Naive B cell (primary cell): ENCODE results near the gene OR8D1. TPM values are rescaled to one million over a fixed set of nuclear protein-coding genes. Genes with fewer than 3 reads are reported as not detected.
A peak's percentile ranks its signal among the peaks of the same experiment; 100 is the strongest.
"Not testable (repeated sequence)": the region's sequence is repeated elsewhere in the genome, so short reads cannot be mapped to it uniquely, and the experiment has no call there.

Source experiments
- ATAC-seq, 2 donors: fragments of 150-1000 bp; cut with Tn5 transposase; 2 replicates each; pipeline ENCODE4 v1.10.0; 2021; ENCODE audit warnings: low read depth in 2 of 2, mild to moderate bottlenecking in 2 of 2, moderate library complexity in 2 of 2
- DNase-seq: peaks from one replicate; pipeline ENCODE4 v3.0.0; 2022
- H3K27ac Mint-ChIP-seq, 6 donors: one replicate each; pipeline ENCODE4 v1.8.0; 2020 to 2022; ENCODE audit warnings: mild to moderate bottlenecking in 6 of 6, mixed read lengths in 6 of 6, moderate library complexity in 5 of 6, inconsistent platforms in 2 of 6
- H3K27me3 Mint-ChIP-seq, 3 donors: one replicate each; pipeline ENCODE4 v1.8.0; 2021 to 2022; ENCODE audit warnings: mixed read lengths in 3 of 3, mild to moderate bottlenecking in 1 of 3
- H3K36me3 Mint-ChIP-seq, 2 donors: one replicate each; pipeline ENCODE4 v1.8.0; 2020 to 2022; ENCODE audit warnings: mixed read lengths in 2 of 2, inconsistent platforms in 1 of 2, mild to moderate bottlenecking in 1 of 2
- H3K4me1 Mint-ChIP-seq, 3 donors: one replicate each; pipeline ENCODE4 v1.8.0; 2020 to 2022; ENCODE audit warnings: mixed read lengths in 3 of 3, inconsistent platforms in 1 of 3, mild to moderate bottlenecking in 1 of 3, moderate library complexity in 1 of 3
- H3K4me3 Mint-ChIP-seq, 8 donors: one replicate each; pipeline ENCODE4 v1.8.0; 2020 to 2022; ENCODE audit warnings: mild to moderate bottlenecking in 8 of 8, mixed read lengths in 8 of 8, moderate library complexity in 8 of 8, inconsistent platforms in 2 of 8
- H3K9me3 Mint-ChIP-seq, 7 donors: one replicate each; pipeline ENCODE4 v1.8.0; 2020 to 2022; ENCODE audit warnings: mixed read lengths in 7 of 7, mild to moderate bottlenecking in 5 of 7, inconsistent platforms in 2 of 7, moderate library complexity in 1 of 7
- polyA plus RNA-seq, 6 donors: library from polyadenylated mRNA; unstranded; fragments of 300-500 nt; fragmentation: Illumina TruSeq; gene quantifications; one replicate each; pipeline ENCODE4 v1.2.3, GENCODE V29; 2021; ENCODE audit warnings: low read depth in 6 of 6

OR8D1 gene
- polyA plus RNA-seq, 6 donors from 2014 or later: not detected

GRCh38 chr11:124276081-124276480, 37.7 kb downstream of the OR8D1 start:
- Mint-ChIP-seq H3K27me3 (peaks cover 0 to 14% (median 8%) of the 10 kb centered on the region in 3 donors), H3K9me3 (peaks cover 0 to 7% (median 6%) of the 10 kb centered on the region in 7 donors), H3K4me1 (no peaks in the 10 kb centered on the region), H3K36me3 (no peaks in the 10 kb centered on the region), H3K27ac (no peak overlapping the region), H3K4me3 (no peak overlapping the region)
- ATAC-seq (no peak), DNase-seq (no peak)

GRCh38 chr11:124274000-124274399, 39.7 kb downstream of the OR8D1 start:
- ATAC-seq (no peak), DNase-seq (no peak)
- no peaks in the 10 kb centered on the region for H3K36me3 Mint-ChIP-seq
- no peaks in the 10 kb centered on the region for H3K4me1 Mint-ChIP-seq
- H3K9me3 Mint-ChIP-seq: no peaks in the 10 kb centered on the region
- H3K27me3 Mint-ChIP-seq: peaks cover 0 to 20% (median 14%) of the 10 kb centered on the region in 3 donors
- H3K27ac Mint-ChIP-seq: no peak overlapping the region
- no peak overlapping the region for H3K4me3 Mint-ChIP-seq

- not testable (repeated sequence) for H3K36me3 Mint-ChIP-seq, H3K27ac Mint-ChIP-seq, DNase-seq, H3K9me3 Mint-ChIP-seq, H3K27me3 Mint-ChIP-seq, ATAC-seq, H3K4me3 Mint-ChIP-seq, H3K4me1 Mint-ChIP-seq
Observed at GRCh38 chr11:124270886-124271285, 42.9 kb downstream of the OR8D1 start.

GRCh38 chr11:124265041-124265440, 48.7 kb downstream of the OR8D1 start:
- not testable (repeated sequence) for DNase-seq, H3K4me3 Mint-ChIP-seq, ATAC-seq, H3K9me3 Mint-ChIP-seq, H3K4me1 Mint-ChIP-seq, H3K27me3 Mint-ChIP-seq, H3K36me3 Mint-ChIP-seq
- peak overlapping the region in 1 of 6 donors; percentile 11 for H3K27ac Mint-ChIP-seq

- no peak for DNase-seq
- Mint-ChIP-seq H3K4me3 (no peak within 1 kb of the TSS), H3K36me3 (no peaks in the 10 kb centered on the region), H3K27me3 (peaks cover 5 to 12% (median 8%) of the 10 kb centered on the region in 3 donors), H3K9me3 (no peaks in the 10 kb centered on the region), H3K4me1 (no peaks in the 10 kb centered on the region), H3K27ac (peak within 1 kb of the TSS in 1 of 6 donors; percentile 16)
- no peak for ATAC-seq
Observed at GRCh38 chr11:124256076-124256475, 57.7 kb downstream of the OR8D1 start, which contains the start of gene OR8G5. Gene OR8G5, plus strand, starts transcription at chr11:124256376. Its CDS starts 8,556 bp downstream, at chr11:124264932.

Other genes with a start within 250 kb of the OR8D1 start
- 10 to 100 TPM in 4 of 6 donors, 1 to 10 TPM in 1, not detected in 1; 4.5 to 15.8 (median 11.6) TPM for gene VWA5A, start 198.5 kb downstream of the OR8D1 start, polyA plus RNA-seq
- gene OR10D3, start 130.6 kb downstream of the OR8D1 start, polyA plus RNA-seq: not detected
- gene OR8G1, start 72.9 kb downstream of the OR8D1 start, polyA plus RNA-seq: not detected
- not detected for gene OR8G5, start 57.6 kb downstream of the OR8D1 start, polyA plus RNA-seq
- not detected for gene OR8D2, start 6.2 kb upstream of the OR8D1 start, polyA plus RNA-seq
- not detected for gene OR8B2, start 70.5 kb upstream of the OR8D1 start, polyA plus RNA-seq
- gene OR8B3, start 85.1 kb upstream of the OR8D1 start, polyA plus RNA-seq: not detected
- not detected for gene OR8B4, start 110.9 kb upstream of the OR8D1 start, polyA plus RNA-seq
- not detected for gene OR8B8, start 131.7 kb upstream of the OR8D1 start, polyA plus RNA-seq
- not detected for gene OR8B12, start 229.7 kb upstream of the OR8D1 start, polyA plus RNA-seq